AG04450 (cell line): ENCODE data around the gene PITPNB. TPM values are rescaled to one million over a fixed set of nuclear protein-coding genes. Genes with fewer than 3 reads are reported as not detected.

Experiments used
- CTCF ChIA-PET: fragments of 300-600, 350-600 bp; formaldehyde crosslinking; extraction: SDS; loops from one replicate; lab custom pipeline; 2022; ENCODE audit warnings: antibody characterized with exemption, inconsistent platforms; lab: Charles Lee
- POLR2A ChIA-PET: fragments of 350-600 bp; formaldehyde crosslinking; extraction: SDS; loops from one replicate; lab custom pipeline; 2021; ENCODE audit warnings: antibody characterized with exemption, inconsistent platforms; lab: Yijun Ruan, JAX
- DNase-seq: peaks from one replicate; pipeline ENCODE4 v3.0.0-alpha.2; 2011; ENCODE audit warnings: low read depth, low spot score
- H3K27ac ChIP-seq: one replicate; pipeline ENCODE4 v1.5.1; 2012; ENCODE audit warnings: low read depth, low read length, control low read depth
- H3K27me3 ChIP-seq: one replicate; pipeline ENCODE4 v1.6.0; 2012; ENCODE audit warnings: low read length; ENCODE audit not compliant: control insufficient read depth, insufficient read depth
- H3K4me3 ChIP-seq: 2 replicates; pipeline ENCODE4 v1.5.1; 2011; ENCODE audit warnings: mild to moderate bottlenecking, low read depth, low read length, control low read depth
- H3K9me3 ChIP-seq: 2 replicates; pipeline ENCODE4 v1.5.1; 2012; ENCODE audit warnings: low read length; ENCODE audit not compliant: control insufficient read depth, insufficient read depth
- CTCF ChIP-seq: IDR thresholded peaks from 2 replicates; pipeline ENCODE4 v1.5.1; 2011; ENCODE audit warnings: low read depth, low read length, control low read depth, inconsistent platforms
- polyA plus RNA-seq: library from polyadenylated mRNA; depleted of rRNA; stranded (reverse); fragments of >200 nt; gene quantifications from 2 replicates; pipeline ENCODE4 v1.2.3, GENCODE V29; 2011

The PITPNB gene
- polyA plus RNA-seq, 1 experiment = 119 TPM

GRCh38 chr22:27903805-27904473 lies 15.1 kb downstream of the PITPNB start:
- TF ChIP-seq CTCF = no peak
- ChIA-PET POLR2A (interaction anchor here (0.7 kb wide), 1 partner anchor 38 kb away, joined by 4 read pairs; no protein-coding TSS in a partner anchor), CTCF (no interaction called here)
- H3K27me3 ChIP-seq = no peaks in the 10 kb centered on the region
- H3K4me3 ChIP-seq = no peak overlapping the region
- DNase-seq = no peak
- H3K9me3 ChIP-seq = no peaks in the 10 kb centered on the region
- H3K27ac ChIP-seq = no peak overlapping the region

DNA sequence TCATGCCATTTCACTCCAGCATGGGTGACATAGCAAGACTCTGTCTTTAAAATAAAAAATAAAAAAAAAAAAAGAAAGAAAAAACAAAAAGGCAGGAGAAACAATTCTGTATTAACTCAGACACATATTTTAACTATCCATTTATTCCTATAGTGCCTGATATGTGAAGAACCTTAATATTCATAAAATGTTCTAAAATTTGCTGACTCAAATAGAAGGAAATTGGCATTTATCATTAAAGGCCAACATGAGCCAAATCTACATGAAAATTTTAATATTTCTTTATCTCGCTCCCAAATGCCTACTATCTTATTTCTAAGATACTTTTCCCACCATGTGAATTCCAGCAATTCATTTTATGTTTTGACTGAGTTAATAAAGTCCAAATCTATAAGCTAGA lies 18.9 kb downstream of the PITPNB start:
- Histone ChIP-seq H3K9me3 (no peaks in the 10 kb centered on the region), H3K27me3 (no peaks in the 10 kb centered on the region), H3K27ac (no peak overlapping the region), H3K4me3 (no peak overlapping the region)
- ChIA-PET CTCF (interaction anchor here (0.8 kb wide), 1 partner anchor 13 kb away, joined by 3 read pairs; no protein-coding TSS in a partner anchor), POLR2A (no interaction called here)
- no peak for TF ChIP-seq CTCF
- DNase-seq = no peak

DNA sequence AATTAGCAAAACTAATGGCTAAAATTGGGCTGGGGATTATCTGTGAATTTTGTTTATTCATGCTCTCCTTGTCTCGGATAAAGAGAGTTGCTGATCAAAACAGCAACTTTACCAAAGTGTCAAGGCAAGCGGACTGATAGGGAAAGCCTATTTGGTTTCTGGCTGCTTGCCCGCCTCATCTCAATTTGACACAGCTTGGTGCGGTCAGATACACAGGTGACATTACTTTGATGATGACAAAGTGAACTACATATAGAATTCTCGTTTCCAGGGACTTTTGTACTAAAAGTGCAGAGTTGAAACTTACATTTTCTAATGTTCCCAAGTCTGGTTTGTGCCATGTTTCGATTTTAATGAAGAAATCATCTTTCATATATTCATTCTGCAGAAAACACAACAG lies 22.8 kb downstream of the PITPNB start:
- H3K9me3 ChIP-seq = no peaks in the 10 kb centered on the region
- CTCF ChIA-PET = no interaction called here
- no peak overlapping the region for H3K27ac ChIP-seq
- no peak overlapping the region for H3K4me3 ChIP-seq
- POLR2A ChIA-PET = no interaction called here
- no peak for DNase-seq
- H3K27me3 ChIP-seq = no peaks in the 10 kb centered on the region
- no peak for TF ChIP-seq CTCF

DNA sequence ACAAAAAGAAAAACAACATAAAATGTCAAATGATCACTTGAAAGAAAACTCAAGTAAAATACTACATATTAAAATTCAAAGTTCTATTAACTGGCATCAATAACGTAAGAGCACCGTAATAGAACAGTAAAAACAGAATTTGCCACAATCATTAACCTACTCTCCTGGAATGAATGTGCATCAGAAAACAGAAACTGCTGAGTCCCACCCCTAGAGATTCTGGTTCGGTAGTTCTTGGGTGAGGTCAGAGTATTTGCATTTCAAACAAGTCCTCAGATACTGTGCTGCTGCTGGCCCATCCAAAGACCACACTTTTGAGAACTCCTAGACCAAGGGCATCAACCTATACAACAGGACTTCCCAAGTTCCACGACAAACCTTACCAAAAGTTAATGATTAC lies 23.5 kb downstream of the PITPNB start:
- ChIA-PET POLR2A (no interaction called here), CTCF (interaction anchor here (1.6 kb wide), 1 partner anchor 9 kb away, joined by 6 read pairs; no protein-coding TSS in a partner anchor)
- Histone ChIP-seq H3K27ac (no peak overlapping the region), H3K4me3 (no peak overlapping the region), H3K9me3 (no peaks in the 10 kb centered on the region), H3K27me3 (no peaks in the 10 kb centered on the region)
- no peak for DNase-seq
- TF ChIP-seq CTCF = no peak

GRCh38 chr22:27892811-27893210 lies 26.2 kb downstream of the PITPNB start:
- Histone ChIP-seq H3K27ac (no peak overlapping the region), H3K4me3 (no peak overlapping the region), H3K27me3 (no peaks in the 10 kb centered on the region), H3K9me3 (no peaks in the 10 kb centered on the region)
- CTCF ChIA-PET = interaction anchor here (1.5 kb wide), 1 partner anchor 116 kb away, joined by 4 read pairs; no protein-coding TSS in a partner anchor
- no peak for DNase-seq
- no peak for TF ChIP-seq CTCF
- POLR2A ChIA-PET = no interaction called here
